K562 (cell line): ENCODE data around the gene SNX1. TPM values are rescaled to one million over a fixed set of nuclear protein-coding genes. Genes with fewer than 3 reads are reported as not detected.

ENCODE experiments used
- ARID2 ChIP-seq: fragments of 450-650 bp; IDR thresholded peaks from 2 replicates; pipeline ENCODE4 v1.6.1; 2017; ENCODE audit warnings: antibody characterized with exemption, mild to moderate bottlenecking
- ARID3B ChIP-seq: fragments of 250-450 bp; sonication (Bioruptor Pico); IDR thresholded peaks from 2 replicates; pipeline ENCODE4 v1.4.0; 2020; ENCODE audit warnings: borderline replicate concordance
- CXXC5 ChIP-seq: fragments of 250-450 bp; sonication (Bioruptor Pico); IDR thresholded peaks from 2 replicates; pipeline ENCODE4 v1.8.0; 2022; ENCODE audit warnings: inconsistent platforms, mild to moderate bottlenecking, moderate library complexity
- EWSR1 ChIP-seq: fragments of 450-650 bp; IDR thresholded peaks from 2 replicates; pipeline ENCODE4 v1.6.1; 2018; ENCODE audit warnings: borderline replicate concordance, mild to moderate bottlenecking, low read depth, moderate library complexity; ENCODE audit not compliant: partially characterized antibody
- FOXP1 ChIP-seq: sonication (generic); formaldehyde crosslinking; IDR thresholded peaks from 2 replicates; pipeline ENCODE4 v1.8.0; 2022; ENCODE audit warnings: mild to moderate bottlenecking, missing genetic modification reagents
- MBD1 ChIP-seq: fragments of 250-450 bp; sonication (Bioruptor Pico); IDR thresholded peaks from 2 replicates; pipeline ENCODE4 v1.8.0; 2022; ENCODE audit warnings: inconsistent platforms
- MTA3 ChIP-seq: fragments of 450-650 bp; formaldehyde crosslinking; IDR thresholded peaks from 2 replicates; pipeline ENCODE4 v1.6.1; 2017; ENCODE audit warnings: mild to moderate bottlenecking, borderline replicate concordance
- NRF1 ChIP-seq, 2 experiments: fragments of 450-650 bp; IDR thresholded peaks in 1 of 2; conservative IDR thresholded peaks in 1 of 2; 2 replicates each; pipeline ENCODE4 v1.6.1; 2014; ENCODE audit warnings: mild to moderate bottlenecking in 2 of 2
- POLR2AphosphoS2 ChIP-seq: IDR thresholded peaks from 2 replicates; pipeline ENCODE4 v1.6.1; 2012; ENCODE audit warnings: low read length, improper control_type of control experiment
- POLR2B ChIP-seq: fragments of 450-650 bp; IDR thresholded peaks from 2 replicates; pipeline ENCODE4 v1.6.1; 2018; ENCODE audit warnings: low read depth; ENCODE audit not compliant: partially characterized antibody
- SPI1 ChIP-seq: IDR thresholded peaks from 2 replicates; pipeline ENCODE4 v1.6.1; 2011; ENCODE audit warnings: low read depth, low read length, control low read depth, borderline replicate concordance
- TAF9B ChIP-seq: fragments of 450-650 bp; IDR thresholded peaks from 2 replicates; pipeline ENCODE4 v1.6.1; 2018; ENCODE audit warnings: mild to moderate bottlenecking; ENCODE audit not compliant: partially characterized antibody
- TCF7L2 ChIP-seq: fragments of 150-350 bp; IDR thresholded peaks from 2 replicates; pipeline ENCODE4 v1.6.1; 2016; ENCODE audit warnings: low read depth, mild to moderate bottlenecking, low read length, moderate library complexity
- TOE1 ChIP-seq, 2 experiments: fragments of 450-650 bp in 1 of 2; sonication (generic) in 1 of 2; formaldehyde crosslinking in 1 of 2; IDR thresholded peaks; 2 replicates each; pipeline versions ENCODE4 v1.7.1 to v1.8.0; 2016 to 2022; ENCODE audit warnings: borderline replicate concordance in 2 of 2, mild to moderate bottlenecking in 2 of 2, antibody characterized with exemption in 1 of 2, inconsistent platforms in 1 of 2, low read depth in 1 of 2, missing genetic modification reagents in 1 of 2, moderate library complexity in 1 of 2
- ZNF134 ChIP-seq: fragments of 250-450 bp; sonication (Bioruptor Pico); conservative IDR thresholded peaks from 2 replicates; pipeline ENCODE4 v1.4.0; 2020
- ZNF143 ChIP-seq: sonication (generic); formaldehyde crosslinking; IDR thresholded peaks from 2 replicates; pipeline ENCODE4 v1.9.0; 2022; ENCODE audit warnings: mild to moderate bottlenecking, missing genetic modification reagents
- polyA plus RNA-seq, 8 experiments: library from polyadenylated mRNA; depleted of rRNA in 4 of 8; stranded (reverse) in 5 of 8; unstranded in 3 of 8; fragments of >200 nt; fragmentation: Nextera tagmentation in 2 of 8; fragmentation: Illumina TruSeq in 1 of 8; extraction: Ambion mirVana in 2 of 8; extraction: Trizol in 1 of 8; gene quantifications; 2 replicates each; pipeline versions ENCODE4 v1.2.1 to v1.2.3, GENCODE V29; 2011 to 2014; ENCODE audit warnings: inconsistent platforms in 1 of 8, missing spikeins in 1 of 8
- total RNA-seq, 7 experiments: library from RNA; depleted of rRNA in 6 of 7; stranded (reverse); fragments of >200 nt in 6 of 7; fragmentation: Illumina TruSeq in 2 of 7; extraction: Trizol in 2 of 7; gene quantifications; 2 replicates each; pipeline versions ENCODE4 v1.2.1 to v1.2.3, GENCODE V29; 2011 to 2021; ENCODE audit warnings: low replicate concordance in 1 of 7
- TF ChIP-seq, protein P1 (sequence below): fragments of 450-650 bp; IDR thresholded peaks from 2 replicates; pipeline ENCODE4 v1.7.1; 2018; ENCODE audit warnings: mild to moderate bottlenecking, low read depth; ENCODE audit not compliant: partially characterized antibody
- TF ChIP-seq, protein P2 (sequence below): IDR thresholded peaks from 3 replicates; pipeline ENCODE4 v1.6.1; 2011; ENCODE audit warnings: borderline replicate concordance, mild to moderate bottlenecking, moderate library complexity; ENCODE audit not compliant: insufficient read length; ENCODE audit errors: extremely low read depth

SNX1 gene
- total and polyA plus RNA-seq, 9 of the 15 experiments (the other 6 are each of a cell fraction or from before 2014, with no cell fraction given) = 11.0 to 105 (median 59.9) TPM

GRCh38 chr15:64093627-64094417 is 2.0 kb upstream of the SNX1 start, which contains the start of gene CIAO2A (continued):
- peak; percentile 95 for TF ChIP-seq MTA3
- TF ChIP-seq TAF9B = peak; percentile 15
- TF ChIP-seq SPI1 = peak; percentile 66
- TF ChIP-seq MBD1 = no peak
- TF ChIP-seq, protein P1, sequence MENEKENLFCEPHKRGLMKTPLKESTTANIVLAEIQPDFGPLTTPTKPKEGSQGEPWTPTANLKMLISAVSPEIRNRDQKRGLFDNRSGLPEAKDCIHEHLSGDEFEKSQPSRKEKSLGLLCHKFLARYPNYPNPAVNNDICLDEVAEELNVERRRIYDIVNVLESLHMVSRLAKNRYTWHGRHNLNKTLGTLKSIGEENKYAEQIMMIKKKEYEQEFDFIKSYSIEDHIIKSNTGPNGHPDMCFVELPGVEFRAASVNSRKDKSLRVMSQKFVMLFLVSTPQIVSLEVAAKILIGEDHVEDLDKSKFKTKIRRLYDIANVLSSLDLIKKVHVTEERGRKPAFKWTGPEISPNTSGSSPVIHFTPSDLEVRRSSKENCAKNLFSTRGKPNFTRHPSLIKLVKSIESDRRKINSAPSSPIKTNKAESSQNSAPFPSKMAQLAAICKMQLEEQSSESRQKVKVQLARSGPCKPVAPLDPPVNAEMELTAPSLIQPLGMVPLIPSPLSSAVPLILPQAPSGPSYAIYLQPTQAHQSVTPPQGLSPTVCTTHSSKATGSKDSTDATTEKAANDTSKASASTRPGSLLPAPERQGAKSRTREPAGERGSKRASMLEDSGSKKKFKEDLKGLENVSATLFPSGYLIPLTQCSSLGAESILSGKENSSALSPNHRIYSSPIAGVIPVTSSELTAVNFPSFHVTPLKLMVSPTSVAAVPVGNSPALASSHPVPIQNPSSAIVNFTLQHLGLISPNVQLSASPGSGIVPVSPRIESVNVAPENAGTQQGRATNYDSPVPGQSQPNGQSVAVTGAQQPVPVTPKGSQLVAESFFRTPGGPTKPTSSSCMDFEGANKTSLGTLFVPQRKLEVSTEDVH = peak; percentile 87
- TF ChIP-seq ZNF134 (CRISPR knock-in tag) = no peak
- TF ChIP-seq TCF7L2 = no peak
- peak; percentile 65; the same call in 1 of the 2 replicates for TF ChIP-seq FOXP1
- peak; percentile 71 for TF ChIP-seq CXXC5 (CRISPR knock-in tag)
- peak; percentile 79 for TF ChIP-seq POLR2B
- TF ChIP-seq EWSR1 = no peak
- TF ChIP-seq, protein P2, sequence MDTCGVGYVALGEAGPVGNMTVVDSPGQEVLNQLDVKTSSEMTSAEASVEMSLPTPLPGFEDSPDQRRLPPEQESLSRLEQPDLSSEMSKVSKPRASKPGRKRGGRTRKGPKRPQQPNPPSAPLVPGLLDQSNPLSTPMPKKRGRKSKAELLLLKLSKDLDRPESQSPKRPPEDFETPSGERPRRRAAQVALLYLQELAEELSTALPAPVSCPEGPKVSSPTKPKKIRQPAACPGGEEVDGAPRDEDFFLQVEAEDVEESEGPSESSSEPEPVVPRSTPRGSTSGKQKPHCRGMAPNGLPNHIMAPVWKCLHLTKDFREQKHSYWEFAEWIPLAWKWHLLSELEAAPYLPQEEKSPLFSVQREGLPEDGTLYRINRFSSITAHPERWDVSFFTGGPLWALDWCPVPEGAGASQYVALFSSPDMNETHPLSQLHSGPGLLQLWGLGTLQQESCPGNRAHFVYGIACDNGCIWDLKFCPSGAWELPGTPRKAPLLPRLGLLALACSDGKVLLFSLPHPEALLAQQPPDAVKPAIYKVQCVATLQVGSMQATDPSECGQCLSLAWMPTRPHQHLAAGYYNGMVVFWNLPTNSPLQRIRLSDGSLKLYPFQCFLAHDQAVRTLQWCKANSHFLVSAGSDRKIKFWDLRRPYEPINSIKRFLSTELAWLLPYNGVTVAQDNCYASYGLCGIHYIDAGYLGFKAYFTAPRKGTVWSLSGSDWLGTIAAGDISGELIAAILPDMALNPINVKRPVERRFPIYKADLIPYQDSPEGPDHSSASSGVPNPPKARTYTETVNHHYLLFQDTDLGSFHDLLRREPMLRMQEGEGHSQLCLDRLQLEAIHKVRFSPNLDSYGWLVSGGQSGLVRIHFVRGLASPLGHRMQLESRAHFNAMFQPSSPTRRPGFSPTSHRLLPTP = no peak
- TF ChIP-seq ZNF143 (CRISPR knock-in tag) = peak; percentile 98
- no peak for TF ChIP-seq ARID3B
- TF ChIP-seq NRF1 (conservative IDR thresholded peaks at IDR 0.05 in 1 of 2, IDR thresholded peaks at IDR 0.05 in 1 of 2) = peak; percentile 79 to 83
- TF ChIP-seq POLR2AphosphoS2 = no peak
- no peak for TF ChIP-seq TOE1 (IDR thresholded peaks at IDR 0.05; ENCODE audit: borderline replicate concordance)
- no peak for TF ChIP-seq TOE1 (CRISPR knock-in tag; IDR thresholded peaks at IDR 0.05; ENCODE audit: borderline replicate concordance, low read depth)
- TF ChIP-seq ARID2 = no peak
